Cardiac muscle cell (in vitro differentiated cells and primary cell): ENCODE measurements around the gene ALOX12. TPM values are rescaled to one million over a fixed set of nuclear protein-coding genes. Genes with fewer than 3 reads are reported as not detected.

Experiments
- DNase-seq, 2 donors: peaks; one replicate each; pipeline versions ENCODE4 v3.0.0 to v3.0.0-alpha.2; 2010 to 2017; ENCODE audit warnings: low read depth in 1 of 2, low spot score in 1 of 2
- H3K27ac ChIP-seq: fragments of 200-600 bp; sonication (generic); 2 replicates; pipeline ENCODE4 v1.5.1; 2016
- H3K27me3 ChIP-seq: fragments of 200-600 bp; sonication (generic); 2 replicates; pipeline ENCODE4 v1.6.0; 2016; ENCODE audit warnings: control low read depth
- H3K36me3 ChIP-seq: fragments of 200-600 bp; sonication (generic); 2 replicates; pipeline ENCODE4 v1.5.1; 2016; ENCODE audit warnings: control low read depth
- H3K4me1 ChIP-seq: fragments of 200-600 bp; sonication (generic); 2 replicates; pipeline ENCODE4 v1.8.1; 2017; ENCODE audit warnings: low read depth, mild to moderate bottlenecking, mixed run types
- H3K4me3 ChIP-seq: fragments of 200-600 bp; sonication (generic); 2 replicates; pipeline ENCODE4 v1.5.1; 2016; ENCODE audit warnings: mild to moderate bottlenecking
- H3K9me3 ChIP-seq: fragments of 200-600 bp; sonication (generic); 2 replicates; pipeline ENCODE4 v1.5.1; 2017; ENCODE audit warnings: low read depth, mild to moderate bottlenecking, control low read depth
- CTCF ChIP-seq: IDR thresholded peaks from 2 replicates; pipeline ENCODE4 v1.5.1; 2012; ENCODE audit warnings: low read depth, mild to moderate bottlenecking, low read length
- polyA plus RNA-seq: library from polyadenylated mRNA; unstranded; fragments of >200 nt; fragmentation: Nextera tagmentation; extraction: Ambion mirVana; gene quantifications from 2 replicates; pipeline ENCODE4 v1.2.1, GENCODE V29; 2016
- total RNA-seq: library from RNA; depleted of rRNA; stranded (reverse); fragments of >200 nt; gene quantifications from 2 replicates; pipeline ENCODE4 v1.2.3, GENCODE V29; 2016

ALOX12 gene
- total and polyA plus RNA-seq, 2 experiments from 2014 or later = 1.7 to 2.5 TPM

- Histone ChIP-seq H3K27ac (no peak overlapping the region), H3K27me3 (no peaks in the 10 kb centered on the region), H3K4me3 (no peak overlapping the region), H3K36me3 (no peaks in the 10 kb centered on the region), H3K9me3 (no peaks in the 10 kb centered on the region), H3K4me1 (no peaks in the 10 kb centered on the region)
- TF ChIP-seq CTCF = no peak
- peak in 1 of 2 donors; percentile 28 for DNase-seq
Measured at GRCh38 chr17:7029659-7030058, 33.8 kb downstream of the ALOX12 start.

- DNase-seq = no peak
- H3K9me3 ChIP-seq = no peaks in the 10 kb centered on the region
- peak overlapping the region; percentile 86 for H3K27ac ChIP-seq
Measured at GRCh38 chr17:7034955-7035590, 39.2 kb downstream of the ALOX12 start.

GRCh38 chr17:7035591-7036368 is 39.9 kb downstream of the ALOX12 start, which contains the start of gene SLC16A13:
Gene SLC16A13, plus strand, starts transcription at chr17:7036015. Its CDS starts 368 bp downstream, at chr17:7036383.
- Histone ChIP-seq H3K4me1 (peaks cover 16% of the 10 kb centered on the region), H3K9me3 (no peaks in the 10 kb centered on the region), H3K36me3 (no peaks in the 10 kb centered on the region), H3K4me3 (peak within 1 kb of the TSS; percentile 61), H3K27me3 (no peaks in the 10 kb centered on the region), H3K27ac (peak within 1 kb of the TSS; percentile 86)
- no peak for TF ChIP-seq CTCF
- DNase-seq = peak; percentile 96 to 97

More at GRCh38 chr17:7034955-7035590, 39.2 kb downstream of the ALOX12 start:
- TF ChIP-seq CTCF = no peak
- Histone ChIP-seq H3K4me3 (peak overlapping the region; percentile 61), H3K4me1 (peaks cover 16% of the 10 kb centered on the region), H3K36me3 (no peaks in the 10 kb centered on the region), H3K27me3 (no peaks in the 10 kb centered on the region)

GRCh38 chr17:7038025-7038862 is 42.4 kb downstream of the ALOX12 start:
- H3K36me3 ChIP-seq = no peaks in the 10 kb centered on the region
- H3K9me3 ChIP-seq = no peaks in the 10 kb centered on the region
- H3K27ac ChIP-seq = peak overlapping the region; percentile 66
- H3K4me1 ChIP-seq = peaks cover 16% of the 10 kb centered on the region
- DNase-seq = no peak
- TF ChIP-seq CTCF = peak; percentile 11
- peaks cover 14% of the 10 kb centered on the region for H3K27me3 ChIP-seq
- no peak overlapping the region for H3K4me3 ChIP-seq

- TF ChIP-seq CTCF = no peak
- Histone ChIP-seq H3K27me3 (peaks cover 29% of the 10 kb centered on the region), H3K4me1 (peaks cover 15% of the 10 kb centered on the region)
Measured at GRCh38 chr17:7039832-7040231, 44.0 kb downstream of the ALOX12 start.

More at GRCh38 chr17:7039832-7040231, 44.0 kb downstream of the ALOX12 start:
- H3K36me3 ChIP-seq = no peaks in the 10 kb centered on the region
- no peaks in the 10 kb centered on the region for H3K9me3 ChIP-seq
- DNase-seq = no peak
- no peak overlapping the region for H3K27ac ChIP-seq
- no peak overlapping the region for H3K4me3 ChIP-seq
